GM21737 (cell line): Measurements from ENCODE around the gene KLF2.
"Not testable (repeated sequence)": the region's sequence is repeated elsewhere in the genome, so short reads cannot be mapped to it uniquely, and the experiment has no call there.

Experiments
- ATAC-seq: cut with Tn5 transposase; IDR thresholded peaks from one replicate; pipeline ENCODE4 v1.9.1; 2021; ENCODE audit warnings: mild to moderate bottlenecking, moderate library complexity; ENCODE audit not compliant: unreplicated experiment

KLF2 gene

GRCh38 chr19:16336571-16336970 lies 11.9 kb downstream of the KLF2 start:
- ATAC-seq, result no peak

DNA sequence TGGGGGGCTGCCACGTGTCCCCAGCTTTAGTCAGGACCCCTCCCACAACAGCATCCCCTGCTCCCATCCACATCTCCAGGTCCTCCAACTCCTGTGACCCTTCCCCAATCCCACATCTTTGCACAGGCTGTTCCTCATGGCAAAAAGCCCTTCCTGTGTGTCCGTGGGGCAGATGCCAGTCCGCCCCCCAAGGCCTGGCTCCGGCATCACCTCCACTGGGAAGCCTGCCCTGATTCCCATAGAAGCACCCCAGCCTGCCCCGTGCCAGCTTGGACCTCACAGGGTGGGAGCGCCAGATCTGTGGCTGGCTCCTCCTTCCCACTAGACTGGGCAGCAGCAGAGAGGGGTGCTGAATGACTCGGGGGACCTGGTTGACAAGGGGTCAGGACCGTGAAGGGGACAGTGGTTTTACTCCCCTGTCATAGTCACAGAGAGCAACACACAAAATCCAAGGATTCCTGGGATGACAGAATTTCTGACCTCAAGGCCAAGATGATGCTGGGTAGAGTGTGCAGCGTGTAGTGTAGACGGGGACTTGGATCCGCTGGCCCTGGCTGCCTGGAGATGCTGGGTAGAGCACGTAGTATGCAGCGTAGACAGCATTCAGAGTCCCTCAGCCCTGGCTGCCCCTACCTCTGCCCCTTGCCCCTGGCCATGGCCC lies 13.3 kb downstream of the KLF2 start:
- ATAC-seq, result no peak

- peak; percentile 39 for ATAC-seq
Observed at GRCh38 chr19:16338470-16339360, 14.1 kb downstream of the KLF2 start.

DNA sequence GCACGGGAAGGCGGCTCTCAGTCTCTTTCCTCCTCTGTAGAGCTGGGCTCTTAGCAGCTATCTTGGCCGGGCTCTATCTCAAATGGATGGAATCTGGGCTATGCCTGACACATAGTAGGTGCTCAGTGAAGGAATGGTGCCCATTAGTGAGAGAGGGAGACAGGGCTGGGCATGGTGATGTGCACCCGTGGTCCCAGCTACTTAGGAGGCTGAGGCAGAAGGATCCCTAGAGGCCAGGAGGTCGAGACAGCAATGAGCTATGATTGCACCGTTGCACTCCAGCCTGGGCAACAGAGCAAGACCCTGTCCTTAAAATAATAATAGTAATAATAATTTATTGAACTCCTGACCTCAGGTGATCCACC lies 14.7 kb downstream of the KLF2 start:
- peak; percentile 6 for ATAC-seq

DNA sequence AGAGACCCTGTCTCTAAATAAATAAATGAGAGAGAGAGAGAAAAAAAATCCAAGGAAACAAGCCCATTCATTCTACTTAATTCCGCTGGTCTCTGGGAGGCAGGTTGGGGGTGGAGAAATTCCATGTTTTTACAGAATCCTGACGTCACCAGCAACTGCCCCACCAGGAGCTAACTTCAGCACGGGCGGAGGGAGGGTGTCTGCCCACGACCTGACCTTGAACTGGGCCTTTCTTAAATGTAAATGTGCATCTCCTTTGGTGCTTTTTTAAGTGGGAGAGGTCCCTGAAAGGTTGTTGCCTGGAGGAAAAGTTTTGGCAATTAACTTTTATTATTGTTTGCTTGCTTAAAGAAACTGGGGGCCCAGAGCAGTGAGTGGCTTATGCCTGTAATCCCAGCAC lies 15.5 kb downstream of the KLF2 start:
- no peak for ATAC-seq

DNA sequence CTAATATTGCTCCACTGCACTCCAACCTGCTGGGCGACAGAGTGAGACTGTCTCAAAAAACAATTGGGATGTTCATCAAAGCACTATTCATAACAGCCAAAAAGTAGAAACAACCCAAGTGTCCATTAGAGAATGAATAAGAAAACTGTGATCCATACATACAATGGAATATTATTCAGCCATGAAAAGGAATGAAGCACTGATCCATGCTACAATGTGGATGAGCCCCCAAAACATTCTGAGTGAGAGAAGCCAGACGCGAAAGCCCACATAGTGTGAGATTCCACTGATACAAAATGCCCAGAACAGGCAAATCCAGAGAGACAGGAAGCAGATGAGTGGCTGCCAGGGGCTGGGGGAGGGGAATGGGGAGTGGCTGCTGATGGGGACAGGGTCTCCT lies 16.0 kb downstream of the KLF2 start:
- no peak for ATAC-seq

- peak; percentile 54 for ATAC-seq
Observed at GRCh38 chr19:16342002-16342715, 17.5 kb downstream of the KLF2 start.

GRCh38 chr19:16343156-16343555 lies 18.5 kb downstream of the KLF2 start:
- no peak for ATAC-seq

- no peak for ATAC-seq
Observed at GRCh38 chr19:16345457-16345856, 20.8 kb downstream of the KLF2 start.

GRCh38 chr19:16347099-16347498 lies 22.5 kb downstream of the KLF2 start:
- ATAC-seq, result not testable (repeated sequence)

- ATAC-seq, result no peak
Observed at GRCh38 chr19:16347706-16348105, 23.1 kb downstream of the KLF2 start.

DNA sequence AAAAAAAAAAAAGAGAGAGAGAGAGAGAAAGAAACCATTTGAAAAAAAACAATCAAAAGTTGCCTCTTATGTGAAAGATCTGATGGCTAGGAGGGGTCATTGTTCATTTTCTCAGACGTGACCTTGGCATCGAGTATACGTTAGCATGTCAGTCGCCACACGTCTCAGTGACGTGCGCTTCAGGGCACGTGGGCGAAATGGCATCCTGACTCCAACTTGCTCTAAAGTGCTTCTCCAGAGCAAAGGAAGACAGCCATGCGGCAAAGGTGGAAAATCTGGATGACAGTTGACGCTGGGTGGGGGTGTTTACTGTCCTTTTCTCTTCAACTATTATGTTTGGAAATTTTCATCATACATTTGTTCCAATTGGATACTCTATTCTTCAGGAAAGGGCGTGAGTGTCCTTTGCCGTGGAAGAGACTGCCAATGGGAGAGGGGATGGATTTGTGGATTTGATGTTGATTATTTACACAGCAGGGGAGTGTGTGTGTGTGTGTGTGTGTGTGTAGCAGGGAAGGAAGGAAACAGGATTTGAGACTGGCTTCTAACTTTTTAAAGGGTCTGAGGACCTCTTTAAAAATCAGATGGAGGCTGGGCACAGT lies 25.0 kb downstream of the KLF2 start:
- ATAC-seq, result no peak

DNA sequence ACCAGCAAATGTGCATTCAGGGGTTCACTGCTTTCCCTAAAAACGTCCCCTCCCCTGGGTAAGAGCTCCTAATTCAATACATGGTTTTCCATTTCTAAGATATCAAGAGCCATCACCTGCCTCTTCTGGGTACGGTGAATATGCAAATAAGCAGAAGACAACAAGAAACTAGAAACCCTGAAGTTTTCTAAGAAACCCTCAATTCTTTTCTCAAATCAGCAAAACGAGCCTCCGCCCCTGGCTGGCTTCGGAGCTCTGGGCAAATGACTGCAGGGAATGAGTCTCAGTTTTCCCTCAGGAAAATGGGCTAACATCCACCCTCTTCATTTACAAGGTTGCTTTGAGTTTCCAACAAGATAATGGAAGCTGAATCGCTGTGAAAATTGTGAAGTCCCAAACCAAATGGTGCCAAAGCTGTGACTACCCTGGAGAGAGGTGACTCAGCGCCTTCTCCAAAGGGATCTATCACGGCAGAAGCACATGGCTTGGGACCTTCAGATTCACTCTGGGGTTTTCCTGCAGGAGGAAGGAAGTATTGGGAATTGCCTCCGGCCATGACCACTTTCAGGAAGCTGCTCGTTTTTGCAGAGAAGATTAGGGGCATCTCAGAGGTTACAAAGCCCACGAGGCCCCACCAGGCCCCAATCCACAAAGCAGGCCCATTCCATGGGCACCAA lies 26.6 kb downstream of the KLF2 start:
- ATAC-seq, result no peak

DNA sequence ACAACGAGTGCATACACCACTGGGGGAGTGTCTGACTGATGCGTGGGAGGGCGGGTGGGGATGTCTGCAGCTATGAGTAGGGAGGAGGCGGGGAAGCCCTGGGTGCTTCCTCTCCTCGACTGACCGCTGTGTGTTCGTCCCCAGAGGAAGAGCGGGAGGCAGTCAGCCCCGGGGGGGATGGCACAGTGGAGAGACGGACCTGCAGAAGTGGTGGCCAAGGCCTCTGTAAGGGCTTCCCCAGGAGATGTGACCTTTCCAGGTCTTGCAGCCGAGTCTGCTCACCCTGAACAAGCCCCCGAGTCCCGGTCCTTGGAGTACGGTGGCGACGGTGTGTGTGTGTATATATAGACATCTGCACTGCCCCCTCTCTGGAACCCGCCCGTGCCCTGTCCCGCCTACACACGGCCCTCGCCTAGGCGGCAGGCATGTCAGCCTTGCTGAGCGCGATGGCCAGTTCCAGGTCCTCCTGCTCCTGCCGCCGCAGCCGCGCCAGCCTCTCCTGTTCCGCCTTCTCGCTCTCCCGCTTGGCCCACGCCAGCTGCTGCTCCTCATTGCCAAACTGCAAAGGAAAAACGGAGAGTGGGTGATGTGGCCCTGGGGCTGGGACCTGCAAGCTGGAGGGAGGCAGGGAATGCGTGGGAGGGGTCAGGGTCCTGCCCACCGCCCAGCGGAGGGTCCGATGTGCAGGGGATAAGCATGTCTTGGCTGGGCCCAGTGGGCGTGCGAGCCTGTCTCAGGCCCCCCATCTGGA lies 30.8 kb downstream of the KLF2 start:
- no peak for ATAC-seq

GRCh38 chr19:16358456-16358855 lies 33.8 kb downstream of the KLF2 start:
- no peak for ATAC-seq

- ATAC-seq, result no peak
Observed at GRCh38 chr19:16359074-16359473, 34.4 kb downstream of the KLF2 start.

DNA sequence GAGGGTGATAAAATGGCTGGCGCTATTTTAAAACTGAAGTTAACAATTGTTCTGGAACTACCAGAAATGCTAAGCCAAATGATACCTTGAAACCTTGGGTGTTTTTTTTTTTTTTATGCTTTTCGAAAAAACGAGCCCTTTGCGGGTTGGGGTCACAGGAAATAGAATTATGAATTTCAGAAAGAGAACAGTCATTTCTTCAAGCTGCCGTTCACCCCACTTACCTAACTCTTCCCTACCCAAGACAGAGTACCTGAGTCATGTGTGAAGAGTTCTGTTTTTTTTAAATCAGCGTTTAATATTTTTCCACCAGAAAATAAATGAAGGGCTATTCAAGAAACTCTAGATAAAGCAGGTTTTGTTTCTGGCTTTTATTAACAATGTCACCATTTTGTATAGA lies 35.3 kb downstream of the KLF2 start:
- ATAC-seq, result no peak

GRCh38 chr19:16360738-16361137 lies 36.1 kb downstream of the KLF2 start:
- ATAC-seq, result no peak

DNA sequence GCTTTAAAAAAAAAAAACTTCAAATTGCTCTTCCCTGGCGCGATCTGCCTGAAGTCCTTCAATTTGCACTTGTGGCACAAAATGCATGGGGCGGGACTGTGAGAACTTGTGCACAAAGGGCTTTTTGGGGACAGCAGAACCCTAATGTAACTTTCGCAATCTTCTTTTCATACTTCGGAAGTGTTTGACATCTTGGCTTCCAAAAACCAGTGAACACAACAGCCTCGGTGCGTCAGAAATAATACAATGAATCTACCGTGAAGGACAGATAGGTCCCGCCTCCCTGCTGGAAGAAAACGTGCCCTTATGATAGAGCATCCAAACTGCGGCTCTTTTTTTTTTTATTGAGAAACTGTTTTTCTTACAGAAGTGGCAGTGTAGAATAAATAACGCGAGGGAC lies 36.6 kb downstream of the KLF2 start:
- no peak for ATAC-seq

DNA sequence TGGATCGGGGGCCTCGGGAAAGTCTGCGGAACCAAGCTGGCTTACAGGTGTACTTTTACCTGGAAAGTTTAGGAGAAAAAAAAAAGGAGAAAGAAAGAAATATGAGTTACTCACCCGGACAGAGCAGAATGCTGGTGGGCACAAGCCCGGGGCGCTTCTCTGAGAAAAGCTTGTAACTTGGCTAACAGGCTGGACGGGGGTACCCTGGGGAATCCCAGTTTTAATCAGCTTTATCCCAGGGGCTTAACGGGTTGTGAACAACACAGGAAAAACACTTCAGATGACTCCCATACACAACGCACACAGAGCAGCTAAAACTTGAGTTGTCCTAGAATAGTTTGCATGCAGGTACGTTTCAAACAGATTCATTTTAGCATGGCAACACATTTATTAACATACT lies 37.3 kb downstream of the KLF2 start:
- no peak for ATAC-seq
